ENCODE results near the gene TMEM135. TPM values are rescaled to one million over a fixed set of nuclear protein-coding genes. Genes with fewer than 3 reads are reported as not detected.

TMEM135 gene
- total RNA-seq, 4 donors from 2014 or later = 51.3 to 73.8 (median 52.4) TPM

DNA sequence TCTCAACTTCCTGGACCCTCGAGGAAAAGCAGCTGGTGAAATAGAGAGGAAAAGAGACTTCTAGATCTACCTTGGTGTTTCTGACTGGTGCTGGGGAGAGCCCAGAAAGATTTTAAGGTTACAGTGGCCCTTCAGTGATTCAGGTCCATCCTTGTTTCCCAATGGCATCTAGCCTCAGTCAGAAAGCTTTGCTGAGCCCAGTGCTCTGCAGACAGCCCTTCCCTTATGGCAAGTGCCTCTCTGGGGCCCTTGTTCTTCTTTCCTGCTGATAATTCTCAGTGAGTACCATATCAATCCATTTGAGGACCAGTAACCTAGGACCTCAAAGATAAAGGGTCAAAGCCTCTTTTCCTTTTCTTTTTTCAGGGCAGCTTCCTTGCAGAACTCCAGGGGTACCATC is 25.1 kb upstream of the TMEM135 start:
- TF ChIP-seq, protein P1, sequence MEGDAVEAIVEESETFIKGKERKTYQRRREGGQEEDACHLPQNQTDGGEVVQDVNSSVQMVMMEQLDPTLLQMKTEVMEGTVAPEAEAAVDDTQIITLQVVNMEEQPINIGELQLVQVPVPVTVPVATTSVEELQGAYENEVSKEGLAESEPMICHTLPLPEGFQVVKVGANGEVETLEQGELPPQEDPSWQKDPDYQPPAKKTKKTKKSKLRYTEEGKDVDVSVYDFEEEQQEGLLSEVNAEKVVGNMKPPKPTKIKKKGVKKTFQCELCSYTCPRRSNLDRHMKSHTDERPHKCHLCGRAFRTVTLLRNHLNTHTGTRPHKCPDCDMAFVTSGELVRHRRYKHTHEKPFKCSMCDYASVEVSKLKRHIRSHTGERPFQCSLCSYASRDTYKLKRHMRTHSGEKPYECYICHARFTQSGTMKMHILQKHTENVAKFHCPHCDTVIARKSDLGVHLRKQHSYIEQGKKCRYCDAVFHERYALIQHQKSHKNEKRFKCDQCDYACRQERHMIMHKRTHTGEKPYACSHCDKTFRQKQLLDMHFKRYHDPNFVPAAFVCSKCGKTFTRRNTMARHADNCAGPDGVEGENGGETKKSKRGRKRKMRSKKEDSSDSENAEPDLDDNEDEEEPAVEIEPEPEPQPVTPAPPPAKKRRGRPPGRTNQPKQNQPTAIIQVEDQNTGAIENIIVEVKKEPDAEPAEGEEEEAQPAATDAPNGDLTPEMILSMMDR (IDR thresholded peaks at IDR 0.05; ENCODE audit: low read depth) = no peak

DNA sequence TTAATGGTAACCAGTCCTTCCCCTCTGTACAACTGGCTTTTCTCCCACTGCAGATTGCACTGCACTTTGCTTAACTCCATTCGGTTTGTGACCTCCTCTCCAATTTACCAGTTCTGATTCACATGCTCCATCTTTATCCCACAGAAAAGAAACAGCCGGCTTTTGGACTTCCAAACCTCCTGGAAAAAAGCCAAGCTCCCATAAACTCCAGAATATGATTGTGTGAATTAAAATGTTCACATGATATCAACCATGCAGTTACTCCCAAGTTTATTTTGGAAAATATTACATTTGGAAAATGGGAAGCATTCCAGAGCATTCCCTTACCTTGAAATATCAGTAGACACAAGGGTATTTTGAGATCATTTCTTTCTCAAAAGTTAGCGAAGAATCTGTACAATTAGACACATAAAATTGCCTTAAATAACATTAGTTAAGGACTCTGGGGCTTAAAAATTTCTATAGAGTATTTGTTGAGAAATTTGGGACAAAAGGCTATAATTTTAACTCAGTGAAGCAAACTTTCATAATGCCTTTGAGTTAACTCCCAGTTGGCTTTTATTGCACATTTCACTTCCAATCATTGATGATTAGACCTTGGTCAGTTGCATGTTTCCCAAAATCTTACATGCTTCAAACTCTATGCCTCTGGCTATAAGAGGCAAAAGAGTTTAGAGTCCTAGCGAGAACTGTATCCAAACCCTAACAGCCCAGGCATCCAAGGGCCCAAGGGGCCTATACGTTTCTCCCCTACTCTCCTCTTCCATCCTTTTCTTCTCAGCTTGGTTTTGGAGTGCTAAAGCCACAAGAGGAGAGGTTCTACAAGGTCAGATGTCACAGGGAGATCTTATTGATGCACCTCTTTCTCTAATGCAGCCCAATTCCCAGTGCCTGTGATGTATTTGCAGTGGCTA is 23.6 kb upstream of the TMEM135 start:
- TF ChIP-seq, protein P1 (IDR thresholded peaks at IDR 0.05; ENCODE audit: low read depth) = no peak

DNA sequence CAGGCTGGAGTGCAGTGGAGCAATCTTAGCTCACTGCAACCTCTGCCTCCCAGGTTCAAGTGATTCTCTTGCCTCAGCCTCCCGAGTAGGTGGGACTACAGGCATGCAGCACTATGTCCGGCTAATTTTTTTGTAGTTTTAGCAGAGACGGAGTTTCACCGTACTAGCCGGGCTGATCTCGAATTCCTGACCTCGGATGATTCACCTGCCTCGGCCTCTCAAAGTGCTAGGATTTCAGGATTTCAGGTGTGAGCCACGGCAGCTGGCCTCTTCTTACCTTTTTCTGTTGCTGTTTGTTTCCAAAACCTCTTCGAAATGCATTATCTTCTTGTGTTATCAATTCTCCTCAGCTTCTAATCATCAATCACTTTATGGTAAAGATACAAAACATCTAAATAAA is 22.1 kb upstream of the TMEM135 start:
- TF ChIP-seq, protein P1 (IDR thresholded peaks at IDR 0.05; ENCODE audit: low read depth) = no peak

DNA sequence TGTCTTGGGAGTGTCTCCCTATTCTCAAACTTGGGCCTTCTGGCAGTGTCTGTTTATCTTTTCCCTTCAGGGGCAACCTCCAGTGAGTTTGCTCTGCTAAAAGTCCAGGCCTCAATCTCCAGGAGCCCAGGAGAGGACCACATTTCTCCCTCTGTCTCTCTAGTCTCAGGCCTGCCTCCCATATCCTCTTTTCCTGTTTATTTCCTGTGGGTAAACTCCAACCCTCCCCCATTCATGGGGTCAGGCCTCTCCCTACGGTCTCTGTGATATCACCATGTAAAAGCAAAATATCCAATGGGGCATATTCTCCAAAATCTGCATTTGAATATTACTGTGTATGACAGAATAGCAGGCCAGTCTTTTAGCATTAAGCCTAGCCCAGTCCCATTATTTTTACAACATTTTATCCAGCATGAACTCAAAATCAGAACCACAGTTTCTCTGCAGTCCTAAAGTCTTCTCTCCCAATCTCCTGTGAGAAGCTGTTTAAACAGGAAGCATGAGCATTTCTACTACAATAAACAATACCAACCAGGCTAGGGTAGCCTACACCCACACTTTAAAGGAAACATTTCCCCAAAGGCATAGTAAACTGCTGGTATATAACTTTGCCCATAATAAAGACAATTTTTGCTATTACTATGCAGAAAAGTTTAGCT is 18.0 kb upstream of the TMEM135 start:
- TF ChIP-seq, protein P1 (IDR thresholded peaks at IDR 0.05; ENCODE audit: low read depth) = no peak

DNA sequence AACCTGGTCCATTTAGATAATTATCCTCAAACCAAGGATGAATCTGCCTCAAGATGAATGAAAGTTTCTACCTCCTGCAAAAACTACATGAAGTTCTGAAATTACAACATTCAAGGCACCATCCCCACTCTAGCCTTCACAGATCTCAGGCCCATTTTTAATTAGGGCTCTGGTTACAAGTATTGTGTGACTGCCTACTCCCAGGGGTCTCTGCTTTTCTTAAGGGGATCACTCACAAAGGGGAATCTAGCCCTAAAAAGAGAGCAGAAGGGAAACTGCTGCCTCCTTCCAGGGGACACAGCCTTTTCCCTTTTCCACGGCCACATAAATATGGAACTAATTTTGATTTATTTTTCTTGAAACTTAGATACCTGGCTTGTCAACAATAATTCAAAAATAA is 17.4 kb upstream of the TMEM135 start:
- TF ChIP-seq, protein P1 (IDR thresholded peaks at IDR 0.05; ENCODE audit: low read depth) = no peak

DNA sequence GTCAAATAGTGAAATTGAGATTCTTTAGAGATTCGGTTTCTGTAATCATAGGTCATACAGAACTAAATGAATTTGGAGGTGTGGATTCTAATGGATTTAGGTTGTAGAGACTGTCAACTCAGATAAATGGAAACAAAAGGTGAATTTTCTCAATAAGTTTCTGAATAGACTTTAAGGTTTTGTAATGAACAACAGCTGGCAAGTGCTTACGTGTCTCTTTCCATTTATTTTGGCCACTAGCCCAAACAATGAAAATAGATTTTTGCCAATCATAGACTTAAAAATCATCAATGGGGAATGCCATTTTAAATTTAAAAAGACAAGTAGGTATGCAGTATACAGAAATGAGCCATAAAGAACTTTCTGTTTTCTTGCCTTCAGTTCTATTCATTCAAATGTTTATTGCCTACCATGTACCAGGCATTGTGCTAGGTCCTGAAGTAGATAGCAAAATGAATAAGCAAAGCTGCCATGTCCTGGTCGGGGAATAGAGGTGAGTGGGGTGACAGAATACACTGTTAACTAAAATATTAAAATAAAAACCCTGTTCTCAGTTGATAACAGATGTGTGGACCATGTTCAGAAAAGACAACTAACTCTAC is 16.9 kb upstream of the TMEM135 start:
- TF ChIP-seq, protein P1 (IDR thresholded peaks at IDR 0.05; ENCODE audit: low read depth) = no peak

DNA sequence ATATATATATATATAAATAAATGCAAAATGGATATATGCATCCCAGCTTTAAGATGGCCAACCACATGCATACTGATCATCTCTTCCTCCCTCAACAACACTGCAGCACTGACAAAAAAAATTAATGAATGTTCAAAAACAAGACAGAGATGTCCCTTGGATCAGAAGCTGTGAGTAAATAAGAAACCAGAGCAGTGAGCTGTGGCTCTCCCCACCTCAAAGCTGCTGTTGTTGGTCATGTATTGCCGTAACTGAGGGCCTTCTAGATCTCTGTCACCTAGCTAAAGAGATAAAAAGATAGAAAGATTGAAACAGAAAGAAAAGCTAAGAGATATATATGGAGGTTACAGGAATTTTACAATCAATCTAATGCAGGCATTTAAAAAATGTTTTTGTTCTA is 15.5 kb upstream of the TMEM135 start:
- TF ChIP-seq, protein P1 (IDR thresholded peaks at IDR 0.05; ENCODE audit: low read depth) = no peak
